A673 (cell line): ENCODE results near the gene SEL1L.

Experiments
- EZH2 ChIP-seq: fragments of 200-600 bp; sonication (generic); IDR thresholded peaks from 2 replicates; pipeline ENCODE4 v1.6.1; 2017; ENCODE audit warnings: borderline replicate concordance, low read depth, mild to moderate bottlenecking, mixed read lengths, antibody characterized with exemption, low read length; ENCODE audit not compliant: poor library complexity, severe bottlenecking
- TF ChIP-seq, protein P1 (sequence below): fragments of 300-800, 200-600 bp; sonication (generic); conservative IDR thresholded peaks from 2 replicates; pipeline ENCODE4 v1.5.1; 2017; ENCODE audit warnings: low read depth, mild to moderate bottlenecking, antibody characterized with exemption, low read length, moderate library complexity, mixed read lengths

DNA sequence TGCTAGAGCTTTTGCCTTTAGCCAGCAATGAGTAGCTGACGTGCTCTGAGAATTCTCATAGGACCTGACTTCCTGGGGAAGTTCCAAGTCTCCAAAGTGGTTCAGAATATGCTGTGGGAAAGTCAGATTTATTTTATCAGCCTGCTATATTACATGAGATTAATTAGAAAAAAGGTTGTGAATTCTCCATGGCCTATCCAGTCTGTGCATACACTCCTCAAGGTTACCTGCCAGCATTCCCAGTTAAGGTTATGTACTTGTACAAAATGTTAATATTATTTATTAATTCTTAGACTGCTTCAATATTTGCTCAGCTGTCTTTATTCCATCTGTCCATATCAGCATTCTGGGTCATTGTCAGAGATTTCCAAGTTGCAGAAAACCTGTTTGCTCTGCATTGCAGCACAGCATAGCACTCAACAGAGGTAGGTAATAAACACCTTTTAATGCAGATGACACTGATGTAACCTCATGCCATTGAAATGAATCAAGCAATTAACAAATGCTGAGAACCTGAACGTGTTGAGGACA is 2.7 kb upstream of the SEL1L start:
- TF ChIP-seq, protein P1, sequence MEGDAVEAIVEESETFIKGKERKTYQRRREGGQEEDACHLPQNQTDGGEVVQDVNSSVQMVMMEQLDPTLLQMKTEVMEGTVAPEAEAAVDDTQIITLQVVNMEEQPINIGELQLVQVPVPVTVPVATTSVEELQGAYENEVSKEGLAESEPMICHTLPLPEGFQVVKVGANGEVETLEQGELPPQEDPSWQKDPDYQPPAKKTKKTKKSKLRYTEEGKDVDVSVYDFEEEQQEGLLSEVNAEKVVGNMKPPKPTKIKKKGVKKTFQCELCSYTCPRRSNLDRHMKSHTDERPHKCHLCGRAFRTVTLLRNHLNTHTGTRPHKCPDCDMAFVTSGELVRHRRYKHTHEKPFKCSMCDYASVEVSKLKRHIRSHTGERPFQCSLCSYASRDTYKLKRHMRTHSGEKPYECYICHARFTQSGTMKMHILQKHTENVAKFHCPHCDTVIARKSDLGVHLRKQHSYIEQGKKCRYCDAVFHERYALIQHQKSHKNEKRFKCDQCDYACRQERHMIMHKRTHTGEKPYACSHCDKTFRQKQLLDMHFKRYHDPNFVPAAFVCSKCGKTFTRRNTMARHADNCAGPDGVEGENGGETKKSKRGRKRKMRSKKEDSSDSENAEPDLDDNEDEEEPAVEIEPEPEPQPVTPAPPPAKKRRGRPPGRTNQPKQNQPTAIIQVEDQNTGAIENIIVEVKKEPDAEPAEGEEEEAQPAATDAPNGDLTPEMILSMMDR, result no peak
- no peak for TF ChIP-seq EZH2
